GM12878 (cell line): ENCODE measurements around the gene IL1B. TPM values are rescaled to one million over a fixed set of nuclear protein-coding genes. Genes with fewer than 3 reads are reported as not detected.

Experiments
- ATAC-seq: fragments of 200-7000 bp; cut with Tn5 transposase; 3 replicates; pipeline ENCODE4 v1.9.1; 2020; ENCODE audit warnings: mild to moderate bottlenecking, moderate library complexity
- BruUV-seq: library from RNA; stranded (reverse); fragments of 400-500 nt; replicated peaks from 2 replicates; lab custom pipeline; 2021; lab: Mats Ljungman, UMichigan
- CTCF ChIA-PET: fragments of 300-600 bp; sonication (Branson Sonifier 250); formaldehyde crosslinking; extraction: SDS; loops from one replicate; lab custom pipeline; 2021; ENCODE audit warnings: inconsistent platforms; lab: Yijun Ruan, JAX
- POLR2A ChIA-PET: fragments of 350-600 bp; formaldehyde crosslinking; extraction: SDS; loops from one replicate; lab custom pipeline; 2021; ENCODE audit warnings: inconsistent platforms; lab: Charles Lee
- RAD21 ChIA-PET: fragments of 300-600 bp; sonication (Branson Sonifier 250); formaldehyde crosslinking; loops from one replicate; lab custom pipeline; 2023; ENCODE audit warnings: antibody characterized with exemption; ENCODE audit not compliant: unreplicated experiment; lab: Charles Lee
- SMC1A ChIA-PET: fragments of 300-600 bp; sonication (Branson Sonifier 250); formaldehyde crosslinking; loops from one replicate; lab custom pipeline; 2023; ENCODE audit not compliant: unreplicated experiment, uncharacterized antibody; lab: Charles Lee
- DNase-seq: peaks from one replicate; pipeline ENCODE4 v3.0.0-alpha.2; 2011; ENCODE audit warnings: low read depth, low spot score
- FAIRE-seq: peaks from 3 replicates; lab custom pipeline; 2011; peaks lifted over from hg19 to GRCh38; lab: Jason Lieb, UNC
- H2AFZ ChIP-seq: 2 replicates; pipeline ENCODE4 v1.6.0; 2011; ENCODE audit warnings: low read depth, low read length, control low read depth; ENCODE audit not compliant: control insufficient read depth
- H3K27ac ChIP-seq: 2 replicates; pipeline ENCODE4 v1.5.1; 2011; ENCODE audit warnings: control low read depth; ENCODE audit not compliant: control insufficient read depth, insufficient read depth
- H3K27me3 ChIP-seq, 2 experiments: replicated peaks in 1 of 2; 2 replicates each; pipeline versions ENCODE4 v1.6.0 to v1.6.1; 2011; ENCODE audit warnings: low read length in 1 of 2; ENCODE audit not compliant: control insufficient read depth in 2 of 2, insufficient read depth in 2 of 2
- H3K36me3 ChIP-seq, 2 experiments: 2 replicates each; pipeline ENCODE4 v1.5.1; 2011; ENCODE audit warnings: low read length in 1 of 2; ENCODE audit not compliant: control insufficient read depth in 2 of 2, insufficient read depth in 2 of 2
- H3K4me1 ChIP-seq: 2 replicates; pipeline ENCODE4 v1.6.1; 2011; ENCODE audit warnings: mild to moderate bottlenecking, low read length, moderate library complexity, mixed read lengths; ENCODE audit not compliant: control insufficient read depth, insufficient read depth
- H3K4me2 ChIP-seq: 2 replicates; pipeline ENCODE4 v1.6.0; 2011; ENCODE audit warnings: control low read depth; ENCODE audit not compliant: control insufficient read depth, insufficient read depth
- H3K4me3 ChIP-seq: fragments of 200-600 bp; sonication (generic); 2 replicates; pipeline ENCODE4 v1.5.1; 2016
- H3K79me2 ChIP-seq: 2 replicates; pipeline ENCODE4 v1.6.0; 2011; ENCODE audit warnings: low read length; ENCODE audit not compliant: control insufficient read depth, insufficient read depth
- H3K9ac ChIP-seq: 2 replicates; pipeline ENCODE4 v1.8.0; 2011; ENCODE audit warnings: low read length, control low read depth, mixed read lengths; ENCODE audit not compliant: control insufficient read depth, insufficient read depth
- H3K9me3 ChIP-seq: replicated peaks from 3 replicates; pipeline ENCODE4 v1.5.1; 2011; ENCODE audit warnings: mild to moderate bottlenecking, low read length; ENCODE audit not compliant: control insufficient read depth, insufficient read depth
- H4K20me1 ChIP-seq: 2 replicates; pipeline ENCODE4 v1.6.0; 2011; ENCODE audit not compliant: control insufficient read depth, insufficient read depth
- CBX3 ChIP-seq: fragments of 200-600 bp; sonication (generic); IDR thresholded peaks from 2 replicates; pipeline ENCODE4 v1.6.1; 2016; ENCODE audit warnings: low read depth, borderline replicate concordance
- IKZF1 ChIP-seq: fragments of 450-650 bp; conservative IDR thresholded peaks from 2 replicates; pipeline ENCODE4 v1.6.1; 2017; ENCODE audit warnings: antibody characterized with exemption, mild to moderate bottlenecking
- KLF5 ChIP-seq: fragments of 450-650 bp; IDR thresholded peaks from 2 replicates; pipeline ENCODE4 v1.6.1; 2014; ENCODE audit warnings: mild to moderate bottlenecking; ENCODE audit not compliant: partially characterized antibody
- SMAD1 ChIP-seq: fragments of 450-650 bp; IDR thresholded peaks from 2 replicates; pipeline ENCODE4 v1.6.1; 2018; ENCODE audit warnings: mild to moderate bottlenecking, low read depth; ENCODE audit not compliant: partially characterized antibody
- WGBS: methylation state at CpG from one replicate; pipeline ENCODE4 v1.1.6; 2016; ENCODE audit warnings: low lambda C conversion rate; ENCODE audit not compliant: insufficient replicate concordance, insufficient coverage; ENCODE audit errors: missing lambda C conversion rate; 5-methylcytosine and 5-hydroxymethylcytosine counted together
- in situ Hi-C: fragments of 300-500 bp; cut with MboI; formaldehyde crosslinking; loops from 9 replicates; pipeline ENCODE4 v1.14.3; 2018; ENCODE audit warnings: mixed read lengths
- intact Hi-C: fragments of 100-400 bp; cut with micrococcal nuclease; formaldehyde crosslinking; loops from one replicate; pipeline ENCODE4 v1.14.2; 2022; ENCODE audit not compliant: unreplicated experiment
- polyA plus RNA-seq, 11 experiments: library from polyadenylated mRNA; depleted of rRNA in 4 of 11; unstranded in 6 of 11; stranded (reverse) in 5 of 11; fragments of >200 nt; fragmentation: Nextera tagmentation in 4 of 11; fragmentation: Illumina TruSeq in 1 of 11; extraction: Ambion mirVana in 4 of 11; extraction: Trizol in 1 of 11; gene quantifications; 1 replicate in 1 of 11; 2 replicates in 10 of 11; pipeline versions ENCODE4 v1.2.1 to v1.2.3, GENCODE V29; 2011 to 2016; ENCODE audit warnings: inconsistent platforms in 2 of 11, missing spikeins in 2 of 11, low read depth in 1 of 11
- total RNA-seq, 4 experiments: library from RNA; depleted of rRNA in 3 of 4; stranded (reverse); fragments of >200 nt in 3 of 4; fragmentation: Illumina TruSeq in 1 of 4; extraction: Trizol in 1 of 4; gene quantifications; 2 replicates each; pipeline versions ENCODE4 v1.2.1 to v1.2.3, GENCODE V29; 2013 to 2021

IL1B gene
- total and polyA plus RNA-seq, 10 of the 15 experiments (the other 5 are each of a cell fraction or from before 2014, with no cell fraction given), result 0.20 to 1.6 (median 0.84) TPM

DNA sequence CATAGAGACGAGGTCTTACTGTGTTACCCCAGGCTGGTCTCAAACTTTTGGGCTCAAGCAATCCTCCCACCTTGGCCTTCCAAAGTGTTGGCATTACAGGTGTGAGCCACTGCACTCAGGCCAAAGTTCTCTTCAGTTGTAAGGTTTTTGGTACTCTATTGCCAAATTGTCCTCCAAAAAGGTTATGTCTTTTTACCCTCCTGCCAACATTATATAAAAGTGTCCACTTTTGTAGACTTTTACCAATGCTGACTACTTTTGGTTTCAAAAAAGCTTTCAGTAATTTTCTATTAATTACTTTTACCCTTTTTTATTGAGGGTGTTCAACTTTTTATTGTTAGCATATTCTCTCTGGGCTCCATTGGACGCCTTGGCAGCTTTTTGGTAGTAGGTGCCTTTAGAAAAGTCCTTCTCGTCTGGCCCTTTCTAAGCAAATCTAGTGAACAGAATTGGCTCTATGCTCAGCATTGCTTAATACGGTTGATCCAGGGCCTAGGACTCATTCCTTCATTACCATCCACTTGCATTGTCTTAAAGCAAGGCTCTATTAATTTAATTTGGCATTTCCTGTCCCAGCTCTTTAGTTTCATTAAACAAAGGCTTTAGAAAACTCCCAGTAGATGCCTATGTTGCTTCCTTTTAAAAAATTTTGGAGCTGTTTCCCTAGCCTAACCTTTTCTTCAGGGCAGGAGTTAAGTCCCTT is 35.5 kb downstream of the IL1B start:
- H3K27me3 ChIP-seq, result no peaks in the 10 kb centered on the region
- H3K4me3 ChIP-seq, result no peak overlapping the region
- H4K20me1 ChIP-seq, result no peaks in the 10 kb centered on the region
- WGBS, result 95% methylated on average over 4 of the region's 4 CpGs
- ChIA-PET CTCF (interaction anchor here (0.6 to 1.3 kb wide), 5 partner anchors 9 to 84 kb away, joined by 3 to 4 read pairs (median 3); no protein-coding TSS in a partner anchor), SMC1A (interaction anchor here (0.6 to 3.7 kb wide), 10 partner anchors 9 to 251 kb away, joined by 3 to 33 read pairs (median 3); partner anchors contain the start of genes IL1A and IL1B), RAD21 (interaction anchor here (0.7 to 4.6 kb wide), 4 partner anchors 11 to 51 kb away, joined by 3 to 22 read pairs (median 5); no protein-coding TSS in a partner anchor), POLR2A (interaction anchor here (0.6 to 2.3 kb wide), 7 partner anchors 11 to 38 kb away, joined by 3 to 6 read pairs (median 4); no protein-coding TSS in a partner anchor)
- no peak for DNase-seq
- in situ Hi-C loops, result no loop called here
- no peak overlapping the region for H3K4me2 ChIP-seq
- H3K9me3 ChIP-seq, result no peaks in the 10 kb centered on the region
- H3K79me2 ChIP-seq, result no peaks in the 10 kb centered on the region
- no peak overlapping the region for H3K9ac ChIP-seq
- TF ChIP-seq IKZF1 (no peak), CBX3 (no peak), KLF5 (no peak), SMAD1 (no peak)
- no peaks in the 10 kb centered on the region for H3K36me3 ChIP-seq
- peaks cover 19% of the 10 kb centered on the region for H3K4me1 ChIP-seq
- intact Hi-C loops, result no loop called here
- no peak for FAIRE-seq
- ATAC-seq, result no peak
- H2AFZ ChIP-seq, result no peak overlapping the region
- BruUV-seq, result no TSS peak
- no peak overlapping the region for H3K27ac ChIP-seq
